GM12872 (cell line): ENCODE data around the gene ADAMTSL4.

Source experiments
- CTCF ChIP-seq: IDR thresholded peaks from 3 replicates; pipeline ENCODE4 v1.5.1; 2011; ENCODE audit warnings: low read depth, mild to moderate bottlenecking, low read length, moderate library complexity; ENCODE audit not compliant: insufficient read depth

Gene ADAMTSL4

DNA sequence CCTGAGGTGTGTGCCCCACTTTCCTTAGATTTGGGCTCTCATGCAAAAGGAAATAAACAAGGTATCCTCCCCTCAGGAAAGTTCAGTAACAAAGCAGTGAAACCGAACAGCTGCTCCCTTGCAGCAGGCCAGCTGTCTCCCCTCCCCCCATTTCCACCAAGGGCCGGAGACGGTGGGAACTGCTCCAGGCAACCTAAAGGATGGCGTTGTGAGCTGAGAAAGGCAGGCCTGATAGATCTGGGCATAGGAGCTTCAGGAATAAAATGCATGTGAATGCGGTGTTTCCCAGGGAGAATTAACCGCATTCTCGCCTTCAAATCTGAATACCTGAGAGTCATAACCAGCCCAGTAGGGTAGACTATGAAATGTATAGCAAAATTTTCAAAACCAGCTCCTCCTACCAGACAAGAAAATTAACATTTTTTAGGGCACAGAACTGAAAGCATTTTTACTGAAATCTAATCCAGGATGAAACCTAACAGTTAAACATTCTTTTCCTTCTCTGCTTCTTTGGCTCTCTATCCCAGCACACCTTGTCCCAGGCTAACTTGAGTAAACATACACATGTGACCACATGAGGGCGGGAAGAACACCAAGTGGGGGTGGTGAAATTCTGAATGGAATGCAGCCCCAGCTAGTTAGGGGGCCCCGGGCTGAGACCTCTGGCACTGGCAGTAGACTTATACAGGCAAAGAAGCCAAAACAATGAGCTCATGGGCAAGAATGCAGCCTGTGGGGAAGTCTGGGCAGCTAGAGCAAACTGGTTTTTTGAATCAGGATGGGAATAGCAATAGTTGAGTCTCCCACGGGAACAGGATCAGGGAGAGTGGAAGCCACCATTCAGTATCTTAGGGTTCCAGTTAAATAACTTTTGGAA lies 18.7 kb downstream of the ADAMTSL4 start:
- no peak for TF ChIP-seq CTCF

DNA sequence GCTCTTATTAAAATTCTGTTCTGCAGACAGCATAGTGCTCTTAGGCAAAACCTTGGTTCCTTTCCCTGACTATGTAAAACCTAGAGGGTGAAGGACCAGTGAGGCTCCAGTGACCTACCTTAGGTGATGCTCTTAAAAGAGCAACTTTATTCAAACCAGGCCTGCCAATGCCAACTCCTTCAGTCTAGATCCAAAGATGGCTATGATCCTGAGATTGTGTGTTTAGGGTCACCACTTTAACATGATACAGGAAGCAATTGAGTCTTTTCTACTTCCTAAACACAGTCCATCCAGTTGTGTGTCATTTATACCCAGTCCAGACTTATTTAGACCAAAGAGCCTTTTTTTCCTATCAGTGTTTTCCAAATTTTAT lies 19.4 kb downstream of the ADAMTSL4 start:
- TF ChIP-seq CTCF: no peak

DNA sequence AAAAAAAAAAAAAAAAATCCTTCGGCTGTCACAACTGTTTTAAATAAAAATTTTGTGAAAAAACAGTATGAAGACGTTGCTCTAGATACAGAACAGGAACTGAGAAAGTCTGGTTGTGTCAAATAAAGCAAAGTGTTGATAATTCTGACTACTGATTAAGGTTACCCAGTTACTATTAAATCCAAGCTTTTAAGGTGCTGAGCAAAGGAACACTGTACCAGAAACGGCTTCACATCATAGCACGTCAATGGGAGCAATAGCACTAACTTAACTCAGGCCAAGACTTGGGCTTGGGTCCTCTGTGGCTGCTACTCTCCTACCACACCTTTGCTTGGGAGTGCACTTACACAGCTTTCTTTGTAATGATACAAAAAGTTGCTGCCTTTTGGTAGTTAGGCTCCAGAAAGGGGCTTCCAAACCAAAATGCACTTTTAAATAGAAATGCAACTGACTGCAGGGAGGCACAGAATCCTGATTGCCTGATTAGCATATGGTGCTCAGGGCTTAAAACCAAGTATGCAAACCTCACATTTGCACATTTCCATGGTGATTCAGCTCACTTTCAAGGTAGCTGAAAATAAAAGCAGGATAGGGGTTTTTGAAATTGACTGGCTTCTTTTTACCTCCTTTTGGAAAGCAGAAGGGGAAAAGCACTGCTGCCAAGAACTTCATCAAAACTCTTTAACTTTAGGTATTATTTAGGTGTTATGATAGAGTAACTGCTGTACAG lies 23.9 kb downstream of the ADAMTSL4 start:
- no peak for TF ChIP-seq CTCF

DNA sequence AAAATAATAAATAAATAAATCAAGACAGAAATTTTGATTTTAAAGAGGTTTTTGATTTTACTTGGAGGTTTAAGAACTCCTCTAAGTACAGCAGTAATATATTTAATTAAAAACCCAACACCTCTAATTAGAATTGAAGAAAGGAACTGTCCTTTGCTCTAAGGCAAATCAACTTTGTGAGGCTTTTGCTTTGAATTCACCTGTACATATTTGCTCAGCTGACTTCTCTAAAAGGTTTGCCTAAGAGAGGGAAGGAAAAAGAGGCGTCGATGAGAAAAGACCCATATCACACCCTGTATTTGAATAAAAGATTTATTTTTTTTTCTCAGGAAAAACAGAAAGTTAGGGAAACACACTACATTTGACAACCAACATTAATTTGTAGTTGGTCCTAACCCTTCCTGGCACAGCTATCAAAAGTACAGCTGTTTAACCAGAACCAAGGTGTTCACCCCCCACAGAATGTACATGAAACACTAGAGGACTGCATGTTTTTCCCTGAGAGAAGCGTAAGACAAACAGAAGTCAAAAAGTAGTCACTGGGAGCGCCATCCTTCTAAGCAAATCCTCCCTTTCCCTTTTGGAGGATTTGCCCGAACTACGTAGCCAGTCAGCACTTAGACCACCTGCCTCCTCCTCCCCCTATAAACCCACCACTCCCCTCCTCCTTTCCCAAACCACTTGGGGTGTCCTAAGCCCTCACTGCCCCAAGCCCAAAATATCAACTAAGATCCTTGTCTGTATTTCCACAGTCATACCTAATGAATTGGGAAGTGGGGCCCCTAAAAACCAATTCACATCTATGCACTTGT lies 25.3 kb downstream of the ADAMTSL4 start:
- TF ChIP-seq CTCF: no peak

GRCh38 chr1:150575072-150575489 lies 25.9 kb downstream of the ADAMTSL4 start:
- TF ChIP-seq CTCF: no peak

- no peak for TF ChIP-seq CTCF
Observed at GRCh38 chr1:150575518-150576366, 26.5 kb downstream of the ADAMTSL4 start.

- no peak for TF ChIP-seq CTCF
Observed at GRCh38 chr1:150576367-150576711, 27.1 kb downstream of the ADAMTSL4 start.
